Measurements from ENCODE around the gene TPX2. TPM values are rescaled to one million over a fixed set of nuclear protein-coding genes. Genes with fewer than 3 reads are reported as not detected.

Gene TPX2
- total and polyA plus RNA-seq, 2 of the 8 experiments (the other 6 are each of a cell fraction or from before 2014, with no cell fraction given), result 43.6 to 125 TPM

GRCh38 chr20:31822421-31823330 is 83.6 kb downstream of the TPX2 start (continued):
- no peak for TF ChIP-seq CHD7 (IDR thresholded peaks at IDR 0.05; ENCODE audit: insufficient replicate concordance, low read length)
- no peak; the same call in 1 of the 2 replicates for TF ChIP-seq CHD2 (IDR thresholded peaks at IDR 0.05; ENCODE audit: low read length)
- TF ChIP-seq CBX5 (IDR thresholded peaks at IDR 0.05; ENCODE audit: low read depth, low read length), result no peak
- TF ChIP-seq GABPA (IDR thresholded peaks at IDR 0.05; ENCODE audit: borderline replicate concordance, insufficient read depth, low read length), result peak; percentile 42; the same call in 1 of the 2 replicates
- TF ChIP-seq SIRT6 (IDR thresholded peaks at IDR 0.05; ENCODE audit: low read length), result no peak
- TF ChIP-seq SIX5 (IDR thresholded peaks at IDR 0.05; ENCODE audit: low read depth, low read length), result no peak
- TF ChIP-seq PHF8 (conservative IDR thresholded peaks at IDR 0.05; ENCODE audit: low read depth, low read length), result no peak
- no peak for TF ChIP-seq CHD1 (IDR thresholded peaks at IDR 0.05; ENCODE audit: low read depth, low read length)
- TF ChIP-seq EP300 (IDR thresholded peaks at IDR 0.05; ENCODE audit: borderline replicate concordance in 1 of 2, low read depth in 2 of 2, low read length in 2 of 2), result peak in 1 of 2 experiments; percentile 83; a peak in 1 of 3 replicates
- TF ChIP-seq CREB1 (IDR thresholded peaks at IDR 0.05), result no peak; the same call in 1 of the 2 replicates
